GM12801 (cell line): ENCODE data around the gene NFKB1.

Source experiments
- CTCF ChIP-seq: IDR thresholded peaks from one replicate; pipeline ENCODE4 v1.5.1; 2011; ENCODE audit warnings: control low read depth; ENCODE audit not compliant: insufficient read length; ENCODE audit errors: extremely low read depth

NFKB1 gene

GRCh38 chr4:102500696-102501446 lies at the start of gene NFKB1:
Gene NFKB1 (plus strand): TSS chr4:102501359. CDS start chr4:102525519, 24,160 bp downstream.
- TF ChIP-seq CTCF = no peak

GRCh38 chr4:102452854-102453253 lies 48.3 kb upstream of the NFKB1 start:
- no peak for TF ChIP-seq CTCF

- TF ChIP-seq CTCF = no peak
Observed at GRCh38 chr4:102453827-102454226, 47.3 kb upstream of the NFKB1 start.

GRCh38 chr4:102454268-102454667 lies 46.9 kb upstream of the NFKB1 start:
- TF ChIP-seq CTCF = no peak

- TF ChIP-seq CTCF = no peak
Observed at GRCh38 chr4:102454981-102455685, 46.0 kb upstream of the NFKB1 start.

GRCh38 chr4:102455750-102456149 lies 45.4 kb upstream of the NFKB1 start:
- no peak for TF ChIP-seq CTCF

- no peak for TF ChIP-seq CTCF
Observed at GRCh38 chr4:102466298-102466697, 34.9 kb upstream of the NFKB1 start.
